HepG2 (cell line): Measurements from ENCODE around the gene ADCY9. TPM values are rescaled to one million over a fixed set of nuclear protein-coding genes. Genes with fewer than 3 reads are reported as not detected.

ENCODE experiments used
- AGO1 ChIP-seq: fragments of 200-400 bp; formaldehyde crosslinking; IDR thresholded peaks from 2 replicates; pipeline ENCODE4 v1.6.1; 2017; ENCODE audit warnings: mild to moderate bottlenecking, low read depth, low read length, moderate library complexity; ENCODE audit not compliant: poor library complexity, severe bottlenecking
- BATF2 ChIP-seq: sonication (generic); formaldehyde crosslinking; IDR thresholded peaks from 2 replicates; pipeline ENCODE4 v1.8.0; 2022; ENCODE audit warnings: mild to moderate bottlenecking, missing genetic modification reagents, moderate library complexity
- CHD2 ChIP-seq: IDR thresholded peaks from 2 replicates; pipeline ENCODE4 v1.6.1; 2011; ENCODE audit warnings: low read depth, low read length, improper control_type of control experiment
- ETV6 ChIP-seq: sonication (generic); formaldehyde crosslinking; conservative IDR thresholded peaks from 2 replicates; pipeline ENCODE4 v1.4.0; 2020; ENCODE audit warnings: missing genetic modification reagents
- GATAD1 ChIP-seq: IDR thresholded peaks from 2 replicates; pipeline ENCODE4 v1.6.1; 2016; ENCODE audit warnings: missing genetic modification reagents, missing compliant biosample characterization
- GPN1 ChIP-seq: sonication (generic); formaldehyde crosslinking; IDR thresholded peaks from 2 replicates; pipeline ENCODE4 v1.5.1; 2020; ENCODE audit warnings: missing genetic modification reagents, borderline replicate concordance
- HDAC1 ChIP-seq: sonication (generic); formaldehyde crosslinking; IDR thresholded peaks from 2 replicates; pipeline ENCODE4 v1.5.1; 2020; ENCODE audit warnings: mild to moderate bottlenecking, missing genetic modification reagents
- HOXA3 ChIP-seq: sonication (generic); formaldehyde crosslinking; IDR thresholded peaks from 2 replicates; pipeline ENCODE4 v1.5.0; 2020; ENCODE audit warnings: missing genetic modification reagents
- JUN ChIP-seq: sonication (generic); formaldehyde crosslinking; IDR thresholded peaks from 2 replicates; pipeline ENCODE4 v1.4.0; 2020; ENCODE audit warnings: mild to moderate bottlenecking, missing genetic modification reagents
- JUND ChIP-seq: sonication (generic); formaldehyde crosslinking; IDR thresholded peaks from 2 replicates; pipeline ENCODE4 v1.8.0; 2022; ENCODE audit warnings: mild to moderate bottlenecking, missing genetic modification reagents
- KLF6 ChIP-seq: IDR thresholded peaks from 2 replicates; pipeline ENCODE4 v1.8.0; 2016; ENCODE audit warnings: missing biosample characterization, missing genetic modification reagents
- RFX3 ChIP-seq: IDR thresholded peaks from 2 replicates; pipeline ENCODE4 v1.6.1; 2016; ENCODE audit warnings: missing biosample characterization, missing genetic modification reagents
- SALL1 ChIP-seq: sonication (generic); formaldehyde crosslinking; IDR thresholded peaks from 2 replicates; pipeline ENCODE4 v1.8.0; 2022; ENCODE audit warnings: mild to moderate bottlenecking, missing genetic modification reagents
- TCF7 ChIP-seq: sonication (generic); IDR thresholded peaks from 2 replicates; pipeline ENCODE4 v1.6.1; 2016; ENCODE audit warnings: antibody characterized with exemption, low read depth
- TSC22D2 ChIP-seq: sonication (generic); formaldehyde crosslinking; IDR thresholded peaks from 2 replicates; pipeline ENCODE4 v1.5.1; 2020; ENCODE audit warnings: missing genetic modification reagents, mild to moderate bottlenecking, borderline replicate concordance
- U2AF2 ChIP-seq: fragments of 200-400 bp; formaldehyde crosslinking; IDR thresholded peaks from 2 replicates; pipeline ENCODE4 v1.6.1; 2017; ENCODE audit warnings: low read depth, mild to moderate bottlenecking, low read length
- ZBTB8A ChIP-seq: sonication (generic); formaldehyde crosslinking; IDR thresholded peaks from 2 replicates; pipeline ENCODE4 v1.4.0; 2020; ENCODE audit warnings: mild to moderate bottlenecking, low read depth, missing genetic modification reagents, borderline replicate concordance
- ZNF224 ChIP-seq: sonication (generic); formaldehyde crosslinking; IDR thresholded peaks from 2 replicates; pipeline ENCODE4 v1.5.0; 2020; ENCODE audit warnings: mild to moderate bottlenecking, missing genetic modification reagents
- ZNF616 ChIP-seq: sonication (generic); formaldehyde crosslinking; IDR thresholded peaks from 2 replicates; pipeline ENCODE4 v1.5.0; 2020; ENCODE audit warnings: low read depth, mild to moderate bottlenecking, missing genetic modification reagents
- ZNF703 ChIP-seq: sonication (generic); formaldehyde crosslinking; IDR thresholded peaks from 2 replicates; pipeline ENCODE4 v1.5.1; 2020; ENCODE audit warnings: missing genetic modification reagents, mild to moderate bottlenecking, moderate library complexity, borderline replicate concordance
- ZNF766 ChIP-seq: sonication (generic); formaldehyde crosslinking; IDR thresholded peaks from 2 replicates; pipeline ENCODE4 v1.5.0; 2020; ENCODE audit warnings: missing genetic modification reagents, borderline replicate concordance
- polyA plus RNA-seq, 8 experiments: library from polyadenylated mRNA; depleted of rRNA in 3 of 8; stranded (reverse) in 7 of 8; unstranded in 1 of 8; fragments of >200 nt; fragmentation: Illumina TruSeq in 4 of 8; extraction: Trizol in 4 of 8; gene quantifications; 2 replicates each; pipeline versions ENCODE4 v1.2.1 to v1.2.3, GENCODE V29; 2011 to 2016; ENCODE audit warnings: low read depth in 4 of 8, missing spikeins in 1 of 8, mixed read lengths in 1 of 8; ENCODE audit not compliant: insufficient read depth in 1 of 8
- total RNA-seq, 5 experiments: library from RNA; depleted of rRNA; stranded (reverse); fragments of >200 nt; fragmentation: Illumina TruSeq; extraction: Trizol; gene quantifications; 2 replicates each; pipeline ENCODE4 v1.2.3, GENCODE V29; 2016; ENCODE audit warnings: low read depth in 1 of 5
- TF ChIP-seq, protein P1 (sequence below): sonication (generic); formaldehyde crosslinking; IDR thresholded peaks from 2 replicates; pipeline ENCODE4 v1.4.0; 2020; ENCODE audit warnings: mild to moderate bottlenecking, missing genetic modification reagents
- TF ChIP-seq, protein P2 (sequence below): sonication (generic); formaldehyde crosslinking; IDR thresholded peaks from 2 replicates; pipeline ENCODE4 v1.8.1; 2023; ENCODE audit warnings: mild to moderate bottlenecking, missing genetic modification reagents, borderline replicate concordance
- TF ChIP-seq, protein P3 (sequence below): sonication (generic); formaldehyde crosslinking; IDR thresholded peaks from 2 replicates; pipeline ENCODE4 v1.8.1; 2022; ENCODE audit warnings: mild to moderate bottlenecking, missing genetic modification reagents
- TF ChIP-seq, protein P4 (sequence below): sonication (generic); formaldehyde crosslinking; IDR thresholded peaks from 2 replicates; pipeline ENCODE4 v1.5.0; 2020; ENCODE audit warnings: mild to moderate bottlenecking, missing genetic modification reagents

The ADCY9 gene
- total and polyA plus RNA-seq, 2 of the 13 experiments (the other 11 are each of a cell fraction or from before 2014, with no cell fraction given), result 11.2 to 13.9 TPM

GRCh38 chr16:4011940-4012629 lies 104.2 kb downstream of the ADCY9 start (continued):
- TF ChIP-seq BATF2 (CRISPR knock-in tag) (no peak), HOXA3 (CRISPR knock-in tag) (no peak), HDAC1 (CRISPR knock-in tag) (0 out of 2 replicates have a peak, but pooled peaks have one; percentile 24), ZNF616 (CRISPR knock-in tag) (no peak), ZNF766 (no peak), AGO1 (no peak), ZNF703 (CRISPR knock-in tag) (no peak), SALL1 (peak; percentile 62; the same call in 1 of the 2 replicates), TSC22D2 (CRISPR knock-in tag) (no peak), TCF7 (0 out of 2 replicates have a peak, but pooled peaks have one; percentile 6), JUND (CRISPR knock-in tag) (0 out of 2 replicates have a peak, but pooled peaks have one; percentile 17), JUN (CRISPR knock-in tag) (no peak), ETV6 (CRISPR knock-in tag) (no peak), ZBTB8A (CRISPR knock-in tag) (no peak), GPN1 (no peak), CHD2 (no peak), ZNF224 (CRISPR knock-in tag) (no peak), RFX3 (CRISPR knock-in tag) (no peak), GATAD1 (CRISPR knock-in tag) (0 out of 2 replicates have a peak, but pooled peaks have one; percentile 10), U2AF2 (no peak), KLF6 (CRISPR knock-in tag) (no peak)
- TF ChIP-seq, protein P1, sequence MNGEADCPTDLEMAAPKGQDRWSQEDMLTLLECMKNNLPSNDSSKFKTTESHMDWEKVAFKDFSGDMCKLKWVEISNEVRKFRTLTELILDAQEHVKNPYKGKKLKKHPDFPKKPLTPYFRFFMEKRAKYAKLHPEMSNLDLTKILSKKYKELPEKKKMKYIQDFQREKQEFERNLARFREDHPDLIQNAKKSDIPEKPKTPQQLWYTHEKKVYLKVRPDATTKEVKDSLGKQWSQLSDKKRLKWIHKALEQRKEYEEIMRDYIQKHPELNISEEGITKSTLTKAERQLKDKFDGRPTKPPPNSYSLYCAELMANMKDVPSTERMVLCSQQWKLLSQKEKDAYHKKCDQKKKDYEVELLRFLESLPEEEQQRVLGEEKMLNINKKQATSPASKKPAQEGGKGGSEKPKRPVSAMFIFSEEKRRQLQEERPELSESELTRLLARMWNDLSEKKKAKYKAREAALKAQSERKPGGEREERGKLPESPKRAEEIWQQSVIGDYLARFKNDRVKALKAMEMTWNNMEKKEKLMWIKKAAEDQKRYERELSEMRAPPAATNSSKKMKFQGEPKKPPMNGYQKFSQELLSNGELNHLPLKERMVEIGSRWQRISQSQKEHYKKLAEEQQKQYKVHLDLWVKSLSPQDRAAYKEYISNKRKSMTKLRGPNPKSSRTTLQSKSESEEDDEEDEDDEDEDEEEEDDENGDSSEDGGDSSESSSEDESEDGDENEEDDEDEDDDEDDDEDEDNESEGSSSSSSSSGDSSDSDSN, result no peak
- TF ChIP-seq, protein P2, sequence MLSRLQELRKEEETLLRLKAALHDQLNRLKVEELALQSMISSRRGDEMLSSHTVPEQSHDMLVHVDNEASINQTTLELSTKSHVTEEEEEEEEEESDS, result no peak
- TF ChIP-seq, protein P3, sequence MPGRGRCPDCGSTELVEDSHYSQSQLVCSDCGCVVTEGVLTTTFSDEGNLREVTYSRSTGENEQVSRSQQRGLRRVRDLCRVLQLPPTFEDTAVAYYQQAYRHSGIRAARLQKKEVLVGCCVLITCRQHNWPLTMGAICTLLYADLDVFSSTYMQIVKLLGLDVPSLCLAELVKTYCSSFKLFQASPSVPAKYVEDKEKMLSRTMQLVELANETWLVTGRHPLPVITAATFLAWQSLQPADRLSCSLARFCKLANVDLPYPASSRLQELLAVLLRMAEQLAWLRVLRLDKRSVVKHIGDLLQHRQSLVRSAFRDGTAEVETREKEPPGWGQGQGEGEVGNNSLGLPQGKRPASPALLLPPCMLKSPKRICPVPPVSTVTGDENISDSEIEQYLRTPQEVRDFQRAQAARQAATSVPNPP (CRISPR knock-in tag), result no peak
- TF ChIP-seq, protein P4, sequence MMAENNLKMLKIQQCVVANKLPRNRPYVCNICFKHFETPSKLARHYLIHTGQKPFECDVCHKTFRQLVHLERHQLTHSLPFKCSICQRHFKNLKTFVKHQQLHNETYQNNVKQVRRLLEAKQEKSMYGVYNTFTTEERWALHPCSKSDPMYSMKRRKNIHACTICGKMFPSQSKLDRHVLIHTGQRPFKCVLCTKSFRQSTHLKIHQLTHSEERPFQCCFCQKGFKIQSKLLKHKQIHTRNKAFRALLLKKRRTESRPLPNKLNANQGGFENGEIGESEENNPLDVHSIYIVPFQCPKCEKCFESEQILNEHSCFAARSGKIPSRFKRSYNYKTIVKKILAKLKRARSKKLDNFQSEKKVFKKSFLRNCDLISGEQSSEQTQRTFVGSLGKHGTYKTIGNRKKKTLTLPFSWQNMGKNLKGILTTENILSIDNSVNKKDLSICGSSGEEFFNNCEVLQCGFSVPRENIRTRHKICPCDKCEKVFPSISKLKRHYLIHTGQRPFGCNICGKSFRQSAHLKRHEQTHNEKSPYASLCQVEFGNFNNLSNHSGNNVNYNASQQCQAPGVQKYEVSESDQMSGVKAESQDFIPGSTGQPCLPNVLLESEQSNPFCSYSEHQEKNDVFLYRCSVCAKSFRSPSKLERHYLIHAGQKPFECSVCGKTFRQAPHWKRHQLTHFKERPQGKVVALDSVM, result no peak
